GM12872 (cell line): Measurements from ENCODE around the gene JADE2.

Experiments
- TF ChIP-seq, protein P1 (sequence below): IDR thresholded peaks from 3 replicates; pipeline ENCODE4 v1.5.1; 2011; ENCODE audit warnings: low read depth, mild to moderate bottlenecking, low read length, moderate library complexity; ENCODE audit not compliant: insufficient read depth

The JADE2 gene

DNA sequence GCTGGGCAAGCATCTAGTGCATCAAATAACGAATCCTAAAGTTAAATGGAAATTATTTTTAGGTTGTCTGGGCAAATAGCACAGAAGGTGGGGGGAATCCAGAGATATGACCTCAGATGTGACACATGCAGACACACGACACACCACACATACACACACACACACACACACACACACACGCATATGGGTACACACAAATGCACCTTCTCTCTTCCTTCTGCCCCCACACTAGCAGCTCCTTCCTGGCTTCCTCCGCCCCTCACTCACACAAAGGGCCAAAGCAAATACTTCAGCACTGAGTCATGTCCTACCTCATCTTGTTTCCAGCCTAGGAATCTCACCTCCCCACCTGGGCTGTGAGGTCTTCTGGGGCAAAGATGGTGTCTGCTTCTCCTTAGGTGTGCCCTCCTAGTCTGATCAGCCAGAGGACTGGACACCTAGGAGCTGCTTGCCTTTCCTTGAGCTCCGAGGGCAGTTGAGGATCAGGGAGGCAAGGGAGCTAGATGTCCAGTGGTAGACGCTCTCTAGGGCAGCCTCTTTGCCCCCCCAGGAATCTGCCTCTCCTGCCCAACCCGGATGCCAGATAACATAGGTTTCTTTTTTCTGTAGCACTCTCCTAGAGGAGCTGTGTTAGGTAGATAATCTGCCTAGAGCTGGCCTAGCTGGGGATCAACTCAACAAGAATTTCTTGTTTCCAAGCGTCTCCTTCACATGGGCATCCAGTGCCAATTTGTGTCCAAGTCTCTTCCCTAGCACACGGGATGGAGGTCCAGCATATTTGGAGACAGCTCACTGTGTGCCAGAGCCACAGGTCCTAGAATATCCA is 14.3 kb upstream of the JADE2 start:
- TF ChIP-seq, protein P1, sequence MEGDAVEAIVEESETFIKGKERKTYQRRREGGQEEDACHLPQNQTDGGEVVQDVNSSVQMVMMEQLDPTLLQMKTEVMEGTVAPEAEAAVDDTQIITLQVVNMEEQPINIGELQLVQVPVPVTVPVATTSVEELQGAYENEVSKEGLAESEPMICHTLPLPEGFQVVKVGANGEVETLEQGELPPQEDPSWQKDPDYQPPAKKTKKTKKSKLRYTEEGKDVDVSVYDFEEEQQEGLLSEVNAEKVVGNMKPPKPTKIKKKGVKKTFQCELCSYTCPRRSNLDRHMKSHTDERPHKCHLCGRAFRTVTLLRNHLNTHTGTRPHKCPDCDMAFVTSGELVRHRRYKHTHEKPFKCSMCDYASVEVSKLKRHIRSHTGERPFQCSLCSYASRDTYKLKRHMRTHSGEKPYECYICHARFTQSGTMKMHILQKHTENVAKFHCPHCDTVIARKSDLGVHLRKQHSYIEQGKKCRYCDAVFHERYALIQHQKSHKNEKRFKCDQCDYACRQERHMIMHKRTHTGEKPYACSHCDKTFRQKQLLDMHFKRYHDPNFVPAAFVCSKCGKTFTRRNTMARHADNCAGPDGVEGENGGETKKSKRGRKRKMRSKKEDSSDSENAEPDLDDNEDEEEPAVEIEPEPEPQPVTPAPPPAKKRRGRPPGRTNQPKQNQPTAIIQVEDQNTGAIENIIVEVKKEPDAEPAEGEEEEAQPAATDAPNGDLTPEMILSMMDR = no peak

DNA sequence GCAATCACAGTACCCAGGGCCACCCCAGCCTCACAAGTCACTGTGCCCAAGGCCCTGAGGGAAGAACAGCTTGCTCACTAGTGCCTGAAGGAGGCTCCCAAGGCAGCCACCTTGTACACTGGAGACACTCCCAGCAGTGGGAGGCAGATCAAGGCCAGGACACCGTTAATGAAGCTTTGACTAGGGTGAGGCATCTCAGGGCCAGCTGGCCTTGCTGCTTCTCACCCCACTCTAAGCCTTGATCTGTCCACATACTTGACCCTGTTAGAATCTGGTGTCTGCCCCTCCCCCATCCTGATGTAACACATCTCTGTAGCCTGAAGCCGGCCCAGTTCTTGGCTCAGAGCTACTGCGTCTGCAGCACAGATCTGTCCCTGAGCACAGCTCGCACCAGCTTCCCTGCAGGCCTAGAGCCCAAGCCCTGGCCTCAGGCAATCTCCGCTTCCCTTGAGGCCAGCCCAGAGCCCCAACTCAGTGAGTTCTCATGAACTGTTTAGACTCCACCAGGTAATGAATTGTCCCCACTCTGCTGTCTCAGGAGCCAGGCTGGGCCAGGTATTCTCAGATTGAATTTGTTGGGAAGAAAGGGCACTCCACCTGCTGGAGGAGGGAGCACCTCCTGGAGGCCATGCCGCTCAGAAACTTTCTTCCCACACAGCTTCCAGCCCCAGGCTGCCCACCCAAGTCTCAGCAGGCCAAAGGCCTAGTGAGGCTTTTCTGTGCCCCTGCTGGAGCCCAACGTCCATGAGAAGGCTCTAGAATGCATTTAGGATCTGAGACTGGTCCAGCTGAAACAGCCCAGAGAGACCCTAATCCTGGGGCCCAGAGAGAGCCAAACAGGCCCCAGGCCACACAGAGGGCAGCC is 13.4 kb upstream of the JADE2 start:
- TF ChIP-seq, protein P1 = no peak

DNA sequence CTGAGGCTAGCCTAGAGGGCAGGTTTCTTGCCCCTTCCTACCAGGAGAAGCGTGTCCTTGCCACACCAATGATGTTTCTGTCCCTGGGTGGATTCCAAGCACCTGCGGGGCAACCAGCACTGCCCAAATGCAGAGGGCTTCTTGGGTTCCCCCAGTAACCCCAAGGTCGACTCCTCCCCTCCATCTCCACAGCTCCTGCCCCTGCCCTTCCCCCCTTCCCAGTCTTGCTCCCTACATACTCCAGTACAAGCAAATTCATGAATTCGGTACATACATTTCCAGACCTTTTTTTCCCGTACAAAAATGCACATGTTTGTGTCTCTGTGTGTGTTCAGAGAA is 12.8 kb upstream of the JADE2 start:
- TF ChIP-seq, protein P1 = no peak

DNA sequence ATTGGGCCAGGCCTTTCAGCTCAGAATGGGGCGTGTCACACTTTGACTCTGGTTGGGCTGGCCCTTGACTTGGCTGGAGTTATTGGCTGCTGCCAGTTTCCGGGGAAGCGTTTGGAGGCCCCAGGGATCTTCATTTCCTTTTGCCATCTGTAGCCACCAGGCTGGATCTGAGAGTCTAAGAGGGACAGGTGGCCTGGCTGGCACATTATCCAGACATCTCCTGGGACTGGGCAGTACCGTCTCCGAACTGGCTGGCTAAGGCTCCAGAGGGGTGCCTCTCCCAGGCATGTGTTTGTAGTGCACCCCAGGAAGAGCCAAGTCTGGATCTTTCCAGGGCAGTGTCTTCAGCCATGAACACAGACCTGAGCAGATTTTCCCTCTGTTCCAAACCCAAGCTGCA is 9.7 kb upstream of the JADE2 start:
- TF ChIP-seq, protein P1 = no peak

DNA sequence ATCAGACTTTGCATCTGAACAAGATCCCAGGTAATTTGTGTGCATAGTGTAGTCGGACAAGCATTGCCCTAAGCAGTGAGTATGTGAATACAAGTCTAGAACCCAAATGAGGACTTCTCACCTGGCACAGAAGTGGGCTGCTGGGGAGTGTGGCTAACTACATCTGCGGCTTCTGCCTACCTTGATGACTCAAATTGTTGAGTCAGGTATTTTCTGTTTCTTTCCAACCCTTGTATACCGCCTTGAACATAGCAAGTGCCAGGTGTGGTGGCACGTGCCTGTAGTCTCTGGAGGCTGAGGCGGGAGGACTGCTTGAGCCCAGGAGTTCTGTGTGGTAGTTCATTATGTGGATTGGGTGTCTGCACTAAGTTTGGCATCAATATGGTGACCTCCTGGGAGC is 7.9 kb upstream of the JADE2 start:
- TF ChIP-seq, protein P1 = no peak

DNA sequence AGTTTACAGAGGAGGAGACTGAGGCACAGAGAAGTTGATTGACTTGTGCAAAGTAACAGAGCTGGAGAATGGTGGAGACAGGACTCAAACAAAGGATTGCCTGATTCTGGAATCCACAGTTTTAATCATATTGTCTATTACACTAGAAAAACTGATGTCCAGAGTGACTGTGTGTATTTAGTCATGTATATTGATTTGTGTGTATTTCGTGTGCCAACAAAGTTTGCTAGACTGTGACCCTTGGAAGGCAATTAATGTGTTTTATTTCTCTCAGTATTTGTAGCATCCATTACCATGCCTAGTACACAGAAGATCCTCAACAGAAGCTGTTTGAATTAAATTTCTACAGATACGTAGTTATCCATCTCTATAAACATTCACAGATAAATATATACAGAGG is 5.5 kb upstream of the JADE2 start:
- TF ChIP-seq, protein P1 = no peak

DNA sequence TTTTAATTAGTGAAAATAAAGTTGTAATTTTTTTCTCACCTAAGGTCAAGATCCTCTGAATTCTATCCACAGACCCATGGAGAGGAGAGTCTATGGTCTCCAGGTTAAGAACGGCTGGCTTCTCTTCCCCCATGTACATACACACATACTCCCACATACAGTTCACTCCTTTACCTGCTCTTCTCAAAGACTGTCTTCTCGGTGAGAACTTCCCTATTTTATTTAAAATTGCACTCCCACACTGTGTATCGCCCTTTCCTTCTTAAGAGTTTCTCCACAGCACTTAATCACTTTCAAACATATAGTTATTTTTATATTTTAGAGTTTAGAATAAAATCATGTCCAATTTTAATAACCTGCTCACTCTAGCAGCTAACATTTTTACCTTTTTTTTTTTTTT is 3.6 kb upstream of the JADE2 start:
- TF ChIP-seq, protein P1 = no peak
